ENCODE results near the gene CACNB2.

The CACNB2 gene

DNA sequence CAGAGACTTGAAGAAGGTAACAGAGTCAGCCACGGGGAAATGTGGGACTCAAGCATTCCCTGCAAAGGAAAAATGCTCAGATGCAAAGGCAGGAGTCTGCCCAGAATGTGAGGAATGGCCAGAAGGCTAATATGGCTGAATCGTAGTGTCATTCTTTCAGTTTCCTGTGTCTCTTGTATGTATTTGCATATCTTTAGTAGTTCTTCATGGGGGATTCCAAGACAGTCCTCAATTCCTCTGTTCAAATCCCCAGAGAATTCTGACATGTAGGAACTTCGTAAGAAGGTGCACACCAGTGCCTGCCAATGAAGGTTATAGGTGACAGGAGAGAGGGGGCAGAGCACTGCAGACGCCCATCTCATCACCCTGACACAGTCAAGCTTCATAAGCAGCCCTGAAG is 154.4 kb downstream of the CACNB2 start:
- FAIRE-seq = no peak

- FAIRE-seq = no peak
These were observed 157.4 kb downstream of the CACNB2 start for GRCh38 chr10:18297659-18298058.

- no peak for FAIRE-seq
These were observed 158.0 kb downstream of the CACNB2 start for GRCh38 chr10:18298256-18298655.

DNA sequence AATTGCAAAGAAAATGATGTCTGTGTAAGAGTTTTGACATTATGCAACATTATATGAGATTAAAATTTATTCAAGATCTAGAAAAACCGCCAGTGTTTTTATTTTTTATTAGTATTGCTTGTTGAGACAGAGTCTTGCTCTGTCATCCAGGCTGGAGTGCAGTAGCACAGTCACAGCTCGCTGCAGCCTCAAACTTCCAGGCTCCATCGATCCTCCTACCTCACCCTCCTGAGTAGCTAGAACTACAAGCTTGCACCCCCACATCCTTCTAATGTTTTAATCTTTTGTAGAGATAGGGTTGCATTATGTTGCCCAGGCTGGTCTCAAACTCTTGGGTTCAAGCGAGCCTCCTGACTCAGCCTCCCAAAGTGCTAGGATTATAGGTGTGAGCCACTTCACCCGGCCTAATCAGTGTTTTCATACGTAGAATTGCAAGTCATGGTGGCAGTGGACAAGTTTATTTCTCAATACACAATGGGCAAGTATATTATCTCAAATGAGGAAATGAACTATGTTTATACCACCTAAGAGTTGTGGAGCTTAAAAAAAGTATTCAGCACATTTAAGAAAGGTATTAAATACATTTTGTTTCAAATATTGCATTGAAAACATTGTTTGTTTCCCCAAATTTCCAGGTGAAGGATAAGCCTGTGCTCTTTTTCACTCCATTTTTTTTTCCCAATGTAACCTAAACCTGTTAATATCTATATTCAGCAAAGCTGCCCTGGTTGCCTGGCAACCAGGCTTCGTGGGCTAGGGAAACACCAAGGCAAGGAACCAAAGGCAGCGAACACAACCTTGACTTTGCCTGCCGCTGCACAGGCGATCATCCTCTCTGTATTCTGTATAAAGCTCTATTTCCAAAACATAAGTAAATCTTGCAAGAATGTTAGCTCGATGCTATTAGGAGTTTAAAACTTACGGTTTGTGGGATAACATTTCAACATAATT is 163.9 kb downstream of the CACNB2 start:
- FAIRE-seq = peak; percentile 94

- no peak for FAIRE-seq
These were observed 165.8 kb downstream of the CACNB2 start for GRCh38 chr10:18306031-18306430.

DNA sequence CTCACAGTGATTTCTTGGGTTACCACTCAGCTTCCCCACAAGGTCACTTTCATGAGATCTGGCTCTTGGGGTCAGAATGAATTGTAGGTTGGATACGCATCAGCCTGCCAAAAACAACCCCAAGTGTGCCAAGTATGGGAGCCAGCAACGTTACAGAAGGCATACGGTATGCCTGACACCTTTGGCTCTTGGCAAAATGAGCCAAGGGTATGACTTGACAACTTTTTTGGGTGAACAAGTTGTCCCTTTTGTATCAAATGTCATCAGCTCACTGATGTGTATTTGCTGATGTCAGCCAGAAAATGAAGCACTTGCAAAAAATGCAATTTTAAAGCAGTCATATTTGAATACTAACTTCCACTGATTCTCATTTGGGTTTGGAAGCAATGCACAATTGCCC is 168.4 kb downstream of the CACNB2 start:
- no peak for FAIRE-seq

GRCh38 chr10:18310761-18311160 is 170.5 kb downstream of the CACNB2 start:
- FAIRE-seq = no peak

DNA sequence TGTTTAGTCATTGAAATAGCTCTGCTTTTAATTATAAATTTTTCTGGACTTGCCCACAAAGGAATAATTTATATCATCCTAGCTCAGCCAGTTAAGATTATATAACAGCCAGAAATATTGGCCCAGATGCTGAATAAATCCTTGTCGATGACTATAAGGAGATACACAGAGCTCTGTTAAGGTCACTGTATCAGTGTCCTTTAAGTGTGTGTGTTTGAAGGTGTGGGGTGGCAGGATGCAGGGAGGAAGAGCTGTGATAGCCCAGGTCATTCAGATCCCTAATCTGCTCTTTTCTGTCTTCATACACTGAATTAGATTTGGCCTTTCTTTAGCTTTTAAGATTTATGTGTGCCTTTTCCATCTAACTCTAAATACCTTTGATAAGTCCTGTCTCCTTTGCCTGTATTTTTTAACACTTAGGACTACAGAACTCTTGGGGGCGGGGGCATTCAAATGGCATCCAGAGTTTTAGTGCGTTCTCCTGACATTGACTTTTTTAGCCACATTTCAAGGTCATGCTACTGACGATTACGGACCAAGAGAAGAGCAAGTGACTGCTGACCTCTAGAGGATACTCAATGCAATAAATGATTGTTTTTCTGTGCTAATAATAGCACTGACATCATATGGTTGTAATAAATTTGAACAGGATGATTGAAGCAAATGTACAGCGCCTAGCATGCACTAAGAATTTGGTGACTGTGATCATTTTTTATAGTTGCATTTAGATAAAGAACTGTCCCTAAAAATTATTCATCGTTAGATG is 172.3 kb downstream of the CACNB2 start:
- peak; percentile 100 for FAIRE-seq

GRCh38 chr10:18313140-18313530 is 172.9 kb downstream of the CACNB2 start:
- no peak for FAIRE-seq

- no peak for FAIRE-seq
These were observed 173.4 kb downstream of the CACNB2 start for GRCh38 chr10:18313626-18314025.

DNA sequence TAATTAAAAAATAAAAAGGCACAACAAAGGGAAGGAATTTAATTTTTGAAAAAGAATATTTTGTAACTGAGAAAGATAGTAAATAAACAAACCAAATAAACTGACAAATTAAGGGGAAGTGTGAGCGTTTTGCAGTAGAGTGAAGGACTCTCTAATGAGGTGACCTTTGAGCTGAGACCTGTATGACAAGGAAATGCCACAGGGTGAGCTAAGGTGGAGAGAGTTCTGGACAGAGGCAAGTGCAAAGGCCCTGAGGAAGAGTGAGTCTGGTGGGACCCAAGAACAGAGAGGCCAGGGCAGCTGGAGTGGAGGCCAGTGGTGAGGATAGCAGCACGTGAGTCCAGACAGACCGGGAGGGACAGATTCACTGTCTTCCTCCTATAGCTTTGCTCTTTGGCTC is 179.4 kb downstream of the CACNB2 start:
- no peak for FAIRE-seq

DNA sequence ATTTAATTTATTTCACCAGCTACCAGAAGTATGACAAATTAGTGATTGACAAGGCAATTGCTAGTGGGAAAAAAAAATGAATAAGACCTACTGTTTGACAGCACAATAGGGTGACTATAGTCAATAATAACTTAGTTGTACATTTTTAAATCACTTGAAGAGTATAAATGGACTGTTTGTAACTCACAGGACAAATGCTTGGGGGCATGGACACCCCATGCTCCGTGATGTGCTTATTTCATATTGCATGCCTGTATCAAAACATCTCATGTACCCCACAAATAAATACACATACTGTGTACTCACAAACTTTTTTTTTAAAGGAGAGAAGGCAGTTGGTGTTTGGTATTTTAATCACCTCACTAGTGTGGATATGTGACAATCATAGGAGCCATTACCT is 181.1 kb downstream of the CACNB2 start:
- FAIRE-seq = no peak

GRCh38 chr10:18323916-18324315 is 183.7 kb downstream of the CACNB2 start:
- no peak for FAIRE-seq

DNA sequence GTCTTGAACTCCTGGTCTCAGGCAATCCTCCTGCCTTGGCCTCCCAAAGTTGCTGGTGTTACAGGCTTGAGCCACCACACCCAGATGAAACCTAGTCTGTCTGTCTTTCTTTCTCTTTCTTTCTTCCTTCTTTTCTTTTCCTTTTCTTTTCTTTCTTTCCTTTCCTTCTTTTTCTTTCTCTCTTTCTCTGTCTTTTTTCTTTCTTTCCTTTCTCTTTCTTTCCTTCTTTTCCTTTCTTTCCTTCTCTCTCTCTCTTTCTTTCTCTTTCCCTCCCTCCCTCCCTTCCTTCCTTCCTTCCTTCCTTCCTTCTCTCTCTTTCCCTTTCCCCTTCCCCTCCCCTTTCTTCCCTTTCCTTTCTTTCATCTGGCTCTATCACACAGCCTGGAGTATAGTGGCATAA is 185.2 kb downstream of the CACNB2 start:
- FAIRE-seq = no peak

DNA sequence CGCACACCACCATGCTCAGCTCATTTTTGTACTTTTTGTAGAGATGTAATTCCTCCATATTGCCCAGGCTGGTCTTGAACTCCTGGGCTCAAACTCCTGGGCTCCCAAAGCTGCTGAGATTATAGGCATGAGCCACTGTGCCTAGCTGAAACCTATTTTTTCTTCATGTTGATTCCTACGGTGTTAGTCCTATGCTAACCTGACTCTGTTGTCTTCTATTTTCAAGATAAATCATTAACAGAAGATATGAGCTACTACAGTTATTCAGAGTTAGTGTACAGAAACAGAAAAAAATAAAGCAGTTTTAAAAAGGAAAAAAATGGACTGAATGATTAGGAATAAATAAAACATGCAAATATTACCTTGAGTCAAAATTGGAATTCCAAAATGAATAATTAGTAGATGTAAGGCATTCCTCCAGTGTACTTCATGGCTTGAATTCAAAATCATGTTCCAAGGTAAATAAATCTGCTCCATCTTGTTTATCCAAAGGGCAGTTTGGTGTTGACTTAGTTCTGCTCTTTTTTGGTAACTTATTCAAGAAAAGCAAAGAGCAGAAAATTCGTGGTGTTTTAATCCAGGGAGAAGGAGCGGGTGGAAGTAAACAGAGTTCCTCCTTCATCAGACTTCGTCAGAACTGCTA is 185.8 kb downstream of the CACNB2 start:
- FAIRE-seq = peak; percentile 53

DNA sequence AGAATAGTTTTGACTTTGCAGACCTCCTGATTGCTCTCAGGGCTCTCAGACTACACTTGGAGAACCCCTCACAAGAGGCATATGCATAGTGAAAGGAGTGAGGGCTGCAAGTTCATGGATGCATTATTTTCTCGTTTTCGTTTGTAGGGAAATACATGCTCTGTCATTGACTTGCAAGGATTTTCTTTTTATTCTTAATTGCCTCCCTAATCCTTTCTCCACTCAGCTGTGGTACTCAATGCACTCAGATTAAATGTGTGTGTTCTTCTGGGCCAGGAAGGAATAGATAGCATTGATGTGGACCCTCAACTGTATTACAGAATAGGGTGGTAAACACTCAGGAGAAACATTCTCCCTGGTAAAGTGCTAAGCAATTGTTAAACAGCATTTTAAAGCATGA is 188.7 kb downstream of the CACNB2 start:
- FAIRE-seq = no peak

DNA sequence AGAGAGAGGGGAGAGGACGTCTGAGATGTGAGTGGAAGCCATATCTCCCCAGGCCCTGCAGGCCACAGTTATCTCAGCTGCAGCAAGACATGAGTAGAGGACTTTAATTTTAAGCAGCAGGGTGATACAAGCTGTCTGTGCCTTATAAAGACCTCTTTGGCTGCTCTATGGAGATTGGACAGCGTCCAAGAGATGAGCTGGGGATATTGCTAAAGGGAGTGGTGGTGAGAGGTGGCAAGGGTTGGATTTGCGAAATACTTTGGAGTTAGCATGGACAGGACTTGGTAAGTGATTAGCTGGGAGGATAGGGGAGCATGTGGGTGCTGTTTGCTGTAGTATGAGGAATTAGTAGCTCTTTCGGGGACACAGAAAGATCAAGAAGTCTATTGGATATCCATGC is 191.8 kb downstream of the CACNB2 start:
- no peak for FAIRE-seq

- no peak for FAIRE-seq
These were observed 192.3 kb downstream of the CACNB2 start for GRCh38 chr10:18332484-18332883.

GRCh38 chr10:18333621-18334020 is 193.4 kb downstream of the CACNB2 start:
- no peak for FAIRE-seq

DNA sequence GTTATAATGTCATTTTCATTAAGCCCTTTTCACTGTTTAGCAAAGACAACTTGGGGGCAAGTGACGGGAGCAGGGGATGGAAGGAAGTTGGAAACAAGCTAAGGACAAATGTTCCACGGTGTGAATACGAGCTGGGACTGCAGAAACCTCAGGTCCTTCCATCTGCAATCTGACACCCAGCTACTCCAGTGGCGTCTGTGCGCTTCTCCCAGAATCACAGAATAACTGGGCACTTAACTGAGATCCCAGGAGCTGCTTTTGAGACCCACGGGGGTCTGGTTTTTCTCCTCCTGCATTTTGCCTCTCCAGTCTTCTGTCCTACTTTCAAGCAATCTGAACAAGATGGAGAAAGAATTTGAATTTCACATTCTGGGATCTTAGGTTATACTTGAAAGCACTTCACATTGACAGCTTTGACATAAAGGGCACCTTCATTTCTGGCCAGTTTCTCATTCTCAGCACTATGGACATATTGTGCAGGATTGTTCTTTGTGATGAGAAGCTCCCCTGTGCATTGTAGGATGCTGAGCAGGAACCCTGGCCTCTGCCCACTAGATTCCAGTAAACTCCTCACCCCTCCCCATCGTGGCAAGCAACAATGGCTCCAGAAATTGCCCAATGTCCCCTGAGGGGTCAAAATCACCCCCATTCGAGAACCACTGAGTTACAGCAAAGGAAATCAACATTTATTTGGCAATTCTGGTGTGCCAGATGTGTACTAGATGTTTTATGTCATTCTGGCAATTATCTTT is 194.1 kb downstream of the CACNB2 start:
- FAIRE-seq = no peak

DNA sequence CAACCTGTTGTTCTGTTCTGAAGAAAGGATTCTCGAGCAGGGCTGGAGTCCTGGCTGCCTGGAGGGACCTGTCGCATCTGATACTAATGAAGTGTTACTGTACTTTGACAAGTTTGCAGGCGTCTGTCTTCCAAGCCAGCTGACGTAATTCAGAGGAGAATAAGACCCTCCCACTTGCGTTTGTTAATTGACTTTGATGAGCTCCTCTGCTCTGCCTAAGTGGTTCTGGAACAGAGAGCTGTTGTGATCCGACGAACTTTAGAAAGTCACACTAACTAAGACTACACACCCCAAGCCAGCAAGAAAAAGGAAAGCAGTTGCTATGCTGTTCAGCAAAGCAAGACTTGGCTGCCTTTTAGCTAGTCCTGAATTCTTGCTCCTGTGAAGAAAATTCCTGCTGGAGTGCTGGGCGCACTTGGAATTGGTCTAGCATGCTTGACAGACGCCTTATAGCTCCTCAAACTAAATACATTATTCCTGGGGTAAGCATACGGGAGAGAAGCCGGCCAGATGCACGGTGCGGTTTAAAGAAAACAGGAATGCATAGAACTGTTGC is 200.3 kb downstream of the CACNB2 start:
- peak; percentile 33 for FAIRE-seq

DNA sequence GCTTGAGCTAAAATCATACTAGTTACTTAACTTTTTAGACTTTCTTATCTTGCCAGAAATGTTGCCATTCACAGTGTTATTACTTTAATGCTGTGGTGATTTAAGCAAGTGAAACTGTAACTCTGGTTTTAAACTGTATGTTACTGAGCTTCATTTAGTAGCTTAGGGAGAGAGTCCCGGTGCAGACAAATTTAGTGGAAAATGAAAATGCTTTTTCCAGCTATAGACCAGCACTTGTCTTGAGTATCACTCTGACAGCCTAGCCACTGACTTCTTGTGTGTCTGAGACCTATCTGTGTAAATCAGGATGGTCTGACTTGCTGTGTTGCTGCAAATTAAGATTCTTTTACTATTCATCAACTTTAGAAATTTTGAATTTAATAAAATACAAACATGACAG is 200.8 kb downstream of the CACNB2 start:
- FAIRE-seq = peak; percentile 13

All from islet of Langerhans (tissue), 1 donor.